ENCODE data around the gene PRSS16. TPM values are rescaled to one million over a fixed set of nuclear protein-coding genes. Genes with fewer than 3 reads are reported as not detected.
"Not testable (repeated sequence)": the region's sequence is repeated elsewhere in the genome, so short reads cannot be mapped to it uniquely, and the experiment has no call there.

PRSS16 gene
- total RNA-seq, 4 donors from 2014 or later, result 12.8 to 32.0 (median 21.6) TPM

DNA sequence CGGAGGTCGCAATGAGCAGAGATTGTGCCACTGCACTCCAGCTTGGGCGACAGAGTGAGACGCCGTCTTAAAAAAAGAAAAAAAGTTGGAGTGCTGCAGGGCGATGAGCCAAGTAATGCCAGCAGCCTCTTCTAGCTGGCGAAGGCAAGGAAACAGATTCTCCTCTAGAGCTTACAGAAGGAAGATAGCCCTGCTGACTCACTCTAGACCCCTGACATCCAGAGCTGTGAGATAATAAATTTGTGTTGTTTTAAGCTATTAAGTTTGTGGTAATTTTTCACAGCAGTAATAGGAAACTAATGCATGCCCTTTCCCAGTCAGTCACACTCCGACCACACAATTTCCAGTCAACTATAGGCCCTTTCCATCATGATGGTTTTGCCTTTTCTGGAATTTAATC, 16.4 kb downstream of the PRSS16 start:
- no peaks in the 10 kb centered on the region for H3K36me3 ChIP-seq
- no peak overlapping the region for H3K4me3 ChIP-seq (replicated peaks in 1 of 3)
- 34 to 47% methylated on average over 8 of the region's 8 CpGs for WGBS, 2 donors
- intact Hi-C loops (cut with DNase I), result no loop called here
- H3K27me3 ChIP-seq, result peaks cover 36% of the 10 kb centered on the region
- no peak overlapping the region for H3K27ac ChIP-seq
- DNase-seq, result peak; percentile 20 to 34
- H3K9me3 ChIP-seq, result no peaks in the 10 kb centered on the region
- TF ChIP-seq POLR2A (IDR thresholded peaks at IDR 0.05), result no peak
- TF ChIP-seq, protein P1, sequence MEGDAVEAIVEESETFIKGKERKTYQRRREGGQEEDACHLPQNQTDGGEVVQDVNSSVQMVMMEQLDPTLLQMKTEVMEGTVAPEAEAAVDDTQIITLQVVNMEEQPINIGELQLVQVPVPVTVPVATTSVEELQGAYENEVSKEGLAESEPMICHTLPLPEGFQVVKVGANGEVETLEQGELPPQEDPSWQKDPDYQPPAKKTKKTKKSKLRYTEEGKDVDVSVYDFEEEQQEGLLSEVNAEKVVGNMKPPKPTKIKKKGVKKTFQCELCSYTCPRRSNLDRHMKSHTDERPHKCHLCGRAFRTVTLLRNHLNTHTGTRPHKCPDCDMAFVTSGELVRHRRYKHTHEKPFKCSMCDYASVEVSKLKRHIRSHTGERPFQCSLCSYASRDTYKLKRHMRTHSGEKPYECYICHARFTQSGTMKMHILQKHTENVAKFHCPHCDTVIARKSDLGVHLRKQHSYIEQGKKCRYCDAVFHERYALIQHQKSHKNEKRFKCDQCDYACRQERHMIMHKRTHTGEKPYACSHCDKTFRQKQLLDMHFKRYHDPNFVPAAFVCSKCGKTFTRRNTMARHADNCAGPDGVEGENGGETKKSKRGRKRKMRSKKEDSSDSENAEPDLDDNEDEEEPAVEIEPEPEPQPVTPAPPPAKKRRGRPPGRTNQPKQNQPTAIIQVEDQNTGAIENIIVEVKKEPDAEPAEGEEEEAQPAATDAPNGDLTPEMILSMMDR (IDR thresholded peaks at IDR 0.05), result no peak
- no peaks in the 10 kb centered on the region for H3K4me1 ChIP-seq

DNA sequence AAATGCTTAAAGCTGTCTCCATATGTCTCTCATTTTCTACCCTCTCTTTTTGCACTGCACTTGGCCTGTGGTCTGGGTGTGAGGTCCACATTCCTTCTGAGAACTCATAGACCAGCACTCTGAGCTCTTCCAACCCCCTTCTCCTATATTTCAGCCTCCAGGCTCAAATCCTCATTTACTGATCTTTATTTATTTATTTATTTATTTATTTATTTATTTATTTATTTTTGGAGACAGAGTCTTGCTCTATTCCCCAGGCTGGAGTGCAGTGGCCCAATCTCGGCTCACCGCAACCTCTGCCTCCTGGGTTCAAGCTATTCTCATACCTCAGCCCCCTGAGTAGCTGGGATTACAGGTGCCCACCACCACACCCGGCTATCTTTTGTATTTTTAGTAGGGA, 19.5 kb downstream of the PRSS16 start:
- H3K36me3 ChIP-seq; H3K9me3 ChIP-seq; H3K4me3 ChIP-seq (replicated peaks in 1 of 3); intact Hi-C loops (cut with DNase I); H3K4me1 ChIP-seq; DNase-seq; H3K27ac ChIP-seq: not testable (repeated sequence)
- 93 to 97% methylated on average over 3 of the region's 3 CpGs for WGBS, 2 donors
- peaks cover 43% of the 10 kb centered on the region for H3K27me3 ChIP-seq

DNA sequence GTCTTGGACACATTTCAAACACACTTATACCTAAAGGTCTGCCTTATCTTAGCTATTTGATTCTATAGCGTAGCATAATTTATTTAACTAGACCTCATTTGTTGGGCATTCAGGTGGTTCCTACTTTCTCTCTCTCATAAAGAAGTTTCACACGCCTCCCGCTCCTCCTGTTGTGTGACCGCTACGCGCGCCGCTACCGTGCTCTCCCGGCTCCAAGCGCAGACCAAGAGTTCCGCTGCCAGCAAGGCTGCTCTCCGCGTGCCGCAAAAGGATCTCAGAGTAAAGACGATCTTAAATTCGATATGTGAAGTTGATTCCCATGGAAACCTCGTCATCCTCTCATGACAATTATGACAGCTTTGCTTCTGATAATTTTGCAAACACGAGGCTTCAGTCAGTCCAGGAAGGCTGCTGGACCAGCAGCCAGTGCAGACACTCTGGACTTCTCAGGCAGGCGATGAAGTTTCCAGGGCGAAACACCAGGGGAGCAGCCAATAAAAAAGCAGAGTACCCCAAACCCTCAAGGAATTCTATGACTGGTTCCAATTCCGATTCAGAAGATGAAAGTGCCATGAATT, 20.4 kb downstream of the PRSS16 start:
- peaks cover 46% of the 10 kb centered on the region for H3K27me3 ChIP-seq

DNA sequence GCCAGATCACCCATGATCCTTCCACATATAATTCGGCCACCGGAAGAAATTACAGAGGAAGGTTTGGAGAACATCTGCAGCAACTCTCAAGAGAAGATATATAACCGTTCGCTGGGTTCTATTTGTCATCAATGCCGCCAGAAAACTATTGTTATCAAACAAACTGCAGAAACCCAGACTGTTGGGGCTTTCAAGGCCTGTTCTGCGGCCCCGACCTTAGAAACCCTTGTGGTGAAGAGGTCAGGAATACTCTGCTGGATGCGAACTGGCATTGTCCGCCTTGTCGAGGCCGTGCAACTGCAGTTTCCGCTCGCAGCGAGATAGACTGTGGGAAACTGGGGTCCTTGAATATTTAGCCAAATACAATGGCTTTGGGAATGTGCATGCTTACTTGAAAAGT, 21.3 kb downstream of the PRSS16 start:
- 79 to 90% methylated on average over 14 of the region's 14 CpGs for WGBS, 2 donors
- no peak overlapping the region for H3K27ac ChIP-seq
- no peaks in the 10 kb centered on the region for H3K4me1 ChIP-seq
- H3K27me3 ChIP-seq, result peaks cover 42% of the 10 kb centered on the region
- H3K9me3 ChIP-seq, result no peaks in the 10 kb centered on the region
- intact Hi-C loops (cut with DNase I), result no loop called here
- H3K4me3 ChIP-seq (replicated peaks in 1 of 3), result no peak overlapping the region
- DNase-seq, result no peak
- TF ChIP-seq, protein P1 (IDR thresholded peaks at IDR 0.05), result no peak
- no peak for TF ChIP-seq POLR2A (IDR thresholded peaks at IDR 0.05)
- H3K36me3 ChIP-seq, result no peaks in the 10 kb centered on the region

More for the DNA sequence above, 20.4 kb downstream of the PRSS16 start:
- 14 to 16% methylated on average over 22 of the region's 22 CpGs for WGBS, 2 donors
- Histone ChIP-seq H3K9me3 (no peaks in the 10 kb centered on the region), H3K4me1 (no peaks in the 10 kb centered on the region), H3K27ac (no peak overlapping the region), H3K4me3 (replicated peaks in 1 of 3) (no peak overlapping the region), H3K36me3 (no peaks in the 10 kb centered on the region)
- TF ChIP-seq, protein P1 (IDR thresholded peaks at IDR 0.05), result no peak
- no peak for TF ChIP-seq POLR2A (IDR thresholded peaks at IDR 0.05)
- no peak for DNase-seq
- intact Hi-C loops (cut with DNase I), result no loop called here

DNA sequence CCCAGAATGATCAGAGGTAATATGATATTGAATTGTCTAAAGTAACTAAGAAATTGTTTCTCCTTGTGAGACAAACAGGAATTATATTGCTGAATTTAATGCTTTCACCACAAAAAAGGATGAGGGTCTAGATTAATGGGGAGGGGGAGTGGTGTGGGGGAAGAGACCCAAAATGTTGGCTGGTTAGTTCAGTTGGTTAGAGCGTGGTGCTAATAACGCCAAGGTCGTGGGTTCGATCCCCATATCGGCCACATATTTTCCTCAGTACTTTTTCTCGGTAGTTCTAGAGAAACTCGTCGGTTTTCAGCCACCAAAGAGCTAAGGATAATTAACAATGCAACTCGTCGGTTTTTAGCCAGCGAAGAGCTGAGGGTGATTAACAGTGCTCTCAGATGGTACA, 26.3 kb downstream of the PRSS16 start:
- no peak for DNase-seq
- TF ChIP-seq, protein P1 (IDR thresholded peaks at IDR 0.05), result no peak
- TF ChIP-seq POLR2A (IDR thresholded peaks at IDR 0.05), result no peak
- H3K4me1 ChIP-seq, result no peaks in the 10 kb centered on the region
- no peaks in the 10 kb centered on the region for H3K36me3 ChIP-seq
- no peak overlapping the region for H3K27ac ChIP-seq
- H3K27me3 ChIP-seq, result peaks cover 32% of the 10 kb centered on the region
- intact Hi-C loops (cut with DNase I), result no loop called here
- WGBS, 2 donors, result 70 to 71% methylated on average over 11 of the region's 11 CpGs
- no peak overlapping the region for H3K4me3 ChIP-seq (replicated peaks in 1 of 3)
- no peaks in the 10 kb centered on the region for H3K9me3 ChIP-seq

Data from thyroid gland (tissue), 4 donors.